Measurements from ENCODE around the gene GMCL2.

The GMCL2 gene

DNA sequence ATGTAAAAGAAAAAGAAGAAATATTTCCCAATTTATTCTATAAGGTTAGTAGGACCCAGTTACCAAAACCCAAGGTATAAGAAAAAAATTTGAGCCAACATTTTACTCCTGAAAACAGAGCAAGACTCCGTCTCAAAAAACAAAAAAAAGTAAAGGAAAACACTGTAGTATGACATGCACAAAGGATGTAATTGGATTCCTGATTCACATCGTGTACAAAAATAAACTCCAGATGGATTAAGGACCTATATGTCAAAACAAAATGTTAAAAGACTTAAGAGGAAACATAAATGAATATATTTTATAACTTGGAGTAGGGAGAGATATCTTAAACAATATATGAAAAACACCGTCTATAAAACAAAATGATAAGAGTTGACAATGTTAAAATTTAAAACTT is 31.7 kb upstream of the GMCL2 start:
- DNase-seq = no peak

GRCh38 chr5:178218237-178218776 is 31.1 kb upstream of the GMCL2 start:
- DNase-seq = no peak

DNA sequence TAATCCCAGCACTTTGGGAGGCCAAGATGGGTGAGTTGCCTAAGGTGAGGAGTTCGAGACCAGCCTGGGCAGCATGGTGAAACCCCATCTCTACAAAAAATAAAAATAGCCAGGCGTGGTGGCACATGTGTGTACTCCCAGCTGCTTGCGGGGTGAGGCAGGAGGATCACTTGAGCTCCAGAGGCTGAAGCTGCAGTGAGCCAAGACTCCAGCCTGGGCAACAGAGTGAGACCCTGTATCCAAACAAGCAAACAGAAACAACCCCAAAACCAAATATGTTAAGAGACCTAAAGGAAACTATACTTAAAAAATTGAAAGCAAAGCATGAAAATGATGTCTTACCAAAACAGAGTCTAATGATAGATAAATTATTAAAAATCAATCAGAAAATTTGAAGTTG is 29.6 kb upstream of the GMCL2 start:
- DNase-seq = no peak

DNA sequence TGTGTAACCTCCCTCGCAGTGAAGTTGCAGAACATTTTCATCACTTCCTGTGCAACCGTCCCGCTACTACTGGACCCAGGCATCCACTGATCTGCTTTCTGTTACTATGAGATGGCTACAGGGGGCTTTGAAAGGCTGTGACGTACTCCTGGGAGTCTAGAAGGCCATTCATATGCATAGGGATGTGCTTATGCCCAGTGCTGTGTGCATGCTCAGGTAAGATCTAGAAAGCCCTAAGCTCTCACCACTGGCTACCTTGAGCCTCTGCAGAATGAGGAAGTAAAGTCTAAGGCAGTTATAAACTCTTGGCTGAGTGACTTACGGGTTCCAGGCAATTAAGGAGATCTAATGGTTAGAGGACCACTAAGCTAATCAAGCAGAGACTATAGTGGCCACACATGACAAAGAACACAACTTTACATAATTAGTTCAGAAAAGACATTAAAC is 28.9 kb upstream of the GMCL2 start:
- no peak for DNase-seq

DNA sequence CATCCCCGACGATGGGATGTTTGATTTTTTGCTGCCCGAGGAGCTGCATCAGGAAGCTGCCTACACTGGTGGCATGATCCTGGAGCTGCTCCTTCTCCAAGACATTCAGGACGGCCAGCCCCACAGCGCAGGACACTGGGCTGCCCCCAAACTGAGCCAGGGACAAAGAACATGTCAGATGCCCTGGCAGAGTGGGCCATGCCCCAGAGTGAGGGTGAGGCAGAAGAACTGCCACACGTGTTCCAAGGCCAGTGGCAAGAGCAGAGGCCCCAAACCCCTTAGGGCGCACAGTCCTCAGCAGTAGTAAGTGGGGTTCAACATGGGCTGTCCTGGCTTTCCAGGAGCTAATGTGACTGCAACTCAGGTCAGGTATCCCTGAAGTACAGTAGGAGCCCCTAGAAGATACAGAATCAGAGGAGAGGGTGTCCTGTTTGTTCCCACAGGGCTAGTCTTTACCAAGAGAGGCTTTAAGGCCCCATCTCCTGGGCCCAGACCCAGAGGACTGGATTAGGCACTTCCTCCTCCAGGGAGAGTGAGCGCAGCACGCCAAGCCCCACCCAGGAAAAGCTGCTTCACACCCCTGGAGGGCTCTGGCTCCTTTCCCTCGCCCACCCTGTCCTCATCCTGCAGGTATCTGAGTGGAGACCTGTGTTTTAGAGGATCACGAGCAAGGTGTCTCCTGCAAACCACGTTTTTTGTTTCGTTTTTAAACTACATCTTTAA is 28.3 kb upstream of the GMCL2 start:
- no peak for DNase-seq

GRCh38 chr5:178214160-178214803 is 27.1 kb upstream of the GMCL2 start:
- no peak for DNase-seq

DNA sequence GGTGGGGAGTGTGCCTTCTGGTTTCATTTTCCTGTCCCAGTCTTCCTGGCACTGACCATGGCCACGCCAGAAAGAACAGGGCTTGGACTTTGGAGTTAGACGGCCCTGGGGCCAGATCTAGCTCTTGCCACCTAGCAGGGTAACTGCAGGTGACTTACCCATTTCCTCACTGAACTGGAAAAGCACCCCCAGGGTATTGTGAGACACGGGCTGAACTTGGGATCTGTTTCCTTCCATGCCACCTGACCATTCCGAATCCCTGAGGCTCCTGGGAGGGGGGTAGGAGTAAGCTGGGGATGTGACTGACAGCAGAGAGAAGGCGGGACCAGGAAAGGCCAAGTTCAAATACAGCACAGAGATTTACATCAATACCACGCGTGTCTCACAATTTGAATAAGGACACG is 26.6 kb upstream of the GMCL2 start:
- DNase-seq = no peak

DNA sequence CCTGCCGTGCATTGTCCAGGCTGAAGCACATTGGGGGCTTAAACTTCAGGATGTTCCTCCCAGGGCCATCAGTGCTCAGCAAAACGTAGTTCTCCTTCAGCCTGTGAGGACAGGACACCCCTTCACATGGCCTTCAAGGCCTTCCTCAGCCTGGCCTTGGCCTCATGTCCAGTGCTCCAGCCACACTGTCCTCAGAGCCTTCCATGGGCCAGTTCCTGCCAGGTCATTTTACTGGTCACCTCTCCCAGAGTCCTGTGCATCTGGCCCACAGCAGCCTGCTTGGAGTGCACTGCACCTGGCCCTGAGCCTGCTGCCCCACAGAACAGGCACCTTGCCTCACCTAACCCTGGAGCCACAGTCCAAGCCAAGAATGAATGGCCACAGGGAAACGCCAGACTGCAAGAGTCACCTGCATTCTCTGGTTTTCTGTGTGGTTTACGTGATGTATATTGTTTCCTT is 25.9 kb upstream of the GMCL2 start:
- DNase-seq = no peak

DNA sequence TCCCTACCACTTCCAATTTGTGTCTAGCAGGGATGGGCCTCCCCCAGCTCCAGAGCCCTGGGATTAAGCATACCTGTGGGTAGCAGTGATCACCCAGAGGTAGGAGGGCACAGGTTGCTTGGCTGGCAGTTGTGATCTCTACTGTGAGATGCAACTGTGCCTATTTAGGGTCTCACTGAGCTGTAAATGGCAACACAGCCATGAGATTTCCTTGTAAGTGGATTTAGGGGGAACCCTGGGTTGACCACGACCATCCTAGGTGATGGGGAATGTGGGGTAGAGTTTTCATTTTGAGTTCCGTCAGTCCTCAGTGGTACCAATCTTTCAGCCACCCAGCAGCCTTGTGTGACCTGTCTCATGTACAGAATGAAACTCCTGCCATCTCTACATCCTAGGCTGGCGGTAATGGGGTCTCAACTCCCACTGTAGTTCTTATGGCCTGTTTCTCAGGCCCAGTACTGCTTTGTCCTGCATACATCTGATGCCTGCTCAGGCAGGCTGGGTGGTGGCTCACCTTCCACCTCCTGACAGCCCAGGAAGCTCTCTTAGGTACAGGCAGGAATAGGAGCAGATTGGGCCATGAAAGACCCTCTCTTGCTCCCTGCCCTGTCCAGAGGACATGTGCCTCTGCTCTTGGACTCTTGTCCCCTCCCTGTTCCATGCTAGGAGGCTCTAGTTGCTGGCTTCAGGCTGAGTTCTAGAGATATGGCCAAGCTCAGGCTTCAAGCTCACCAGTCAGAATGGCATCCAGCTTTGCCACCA is 25.3 kb upstream of the GMCL2 start:
- no peak for DNase-seq

GRCh38 chr5:178211095-178212048 is 24.2 kb upstream of the GMCL2 start:
- DNase-seq = no peak

DNA sequence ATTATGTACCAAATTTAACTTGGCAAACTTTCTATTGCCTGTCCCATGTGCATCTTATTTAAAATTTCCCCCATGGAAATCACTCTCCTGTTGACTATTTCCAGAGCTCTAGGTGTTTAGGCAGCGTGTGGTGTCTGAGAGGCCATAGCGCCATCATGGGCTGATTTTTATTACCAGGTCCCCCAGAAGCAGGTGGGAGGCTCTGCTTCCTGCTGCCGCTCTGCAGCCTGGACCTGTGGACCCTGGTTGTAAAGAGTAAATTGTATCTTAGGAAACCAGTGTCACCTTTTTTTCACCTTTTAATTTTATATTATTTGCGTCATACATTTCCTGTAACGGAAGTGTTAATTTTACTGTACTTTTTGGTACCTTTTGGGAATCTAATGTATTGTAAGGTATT is 23.5 kb upstream of the GMCL2 start:
- DNase-seq = no peak

DNA sequence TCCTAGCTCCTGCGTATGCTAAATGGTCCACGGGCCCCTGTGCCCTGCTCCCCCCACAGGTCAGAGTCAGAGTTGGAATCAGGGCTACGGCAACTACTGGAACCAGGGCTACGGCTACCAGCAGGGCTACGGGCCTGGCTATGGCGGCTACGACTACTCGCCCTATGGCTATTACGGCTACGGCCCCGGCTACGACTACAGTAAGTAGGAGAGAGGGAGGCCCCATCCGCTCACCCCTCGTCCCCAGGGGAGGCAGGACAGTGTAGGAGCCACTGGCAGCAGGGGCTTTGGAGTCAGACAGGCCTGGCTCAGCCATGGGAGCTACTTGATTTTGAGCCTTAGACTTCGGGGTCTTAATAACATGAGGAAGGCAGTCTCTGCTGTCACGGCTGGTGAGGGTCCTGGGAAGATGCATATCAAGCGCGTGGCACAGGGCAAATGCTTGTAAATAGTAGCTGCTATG is 22.9 kb upstream of the GMCL2 start:
- no peak for DNase-seq

GRCh38 chr5:178209334-178210072 is 22.3 kb upstream of the GMCL2 start:
- no peak for DNase-seq

GRCh38 chr5:178208540-178209227 is 21.5 kb upstream of the GMCL2 start:
- DNase-seq = peak; percentile 9

- DNase-seq = peak; percentile 8
Observed at GRCh38 chr5:178207917-178208280, 20.7 kb upstream of the GMCL2 start.

DNA sequence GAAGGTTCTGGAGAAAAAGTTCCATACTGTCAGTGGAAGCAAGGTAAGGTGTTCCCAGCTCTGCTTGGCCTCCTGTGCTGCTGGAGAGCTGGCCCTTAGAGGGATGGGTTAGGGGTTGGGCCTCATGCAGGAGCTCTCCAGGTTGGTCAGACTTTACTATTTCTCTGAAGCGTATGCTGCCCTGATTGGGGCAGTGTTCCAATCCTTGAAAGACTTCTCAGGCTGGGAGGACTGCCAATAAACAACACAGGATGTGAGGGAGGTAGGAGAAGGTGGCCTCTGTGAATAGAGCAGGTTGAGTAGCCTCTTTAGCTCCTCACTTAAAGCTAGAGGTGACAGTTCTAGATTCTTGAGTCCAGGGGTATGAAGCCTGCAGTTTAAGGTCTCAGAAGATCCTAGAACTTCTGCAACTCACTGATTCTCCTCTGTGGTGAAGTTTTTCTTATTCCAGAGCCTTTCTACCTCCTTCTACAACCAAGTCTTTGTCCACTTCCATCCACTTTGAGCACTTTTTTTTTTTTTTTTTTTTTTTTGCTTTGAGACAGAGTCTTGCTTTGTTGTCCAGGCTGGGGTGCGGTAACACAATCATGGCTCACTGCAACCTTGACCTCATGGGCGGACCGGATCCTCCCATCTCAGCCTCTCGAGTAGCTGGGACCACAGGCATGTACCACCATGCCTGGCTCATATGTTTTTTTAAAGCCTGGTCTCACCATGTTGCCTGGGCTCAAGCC is 20.2 kb upstream of the GMCL2 start:
- peak; percentile 8 for DNase-seq

DNA sequence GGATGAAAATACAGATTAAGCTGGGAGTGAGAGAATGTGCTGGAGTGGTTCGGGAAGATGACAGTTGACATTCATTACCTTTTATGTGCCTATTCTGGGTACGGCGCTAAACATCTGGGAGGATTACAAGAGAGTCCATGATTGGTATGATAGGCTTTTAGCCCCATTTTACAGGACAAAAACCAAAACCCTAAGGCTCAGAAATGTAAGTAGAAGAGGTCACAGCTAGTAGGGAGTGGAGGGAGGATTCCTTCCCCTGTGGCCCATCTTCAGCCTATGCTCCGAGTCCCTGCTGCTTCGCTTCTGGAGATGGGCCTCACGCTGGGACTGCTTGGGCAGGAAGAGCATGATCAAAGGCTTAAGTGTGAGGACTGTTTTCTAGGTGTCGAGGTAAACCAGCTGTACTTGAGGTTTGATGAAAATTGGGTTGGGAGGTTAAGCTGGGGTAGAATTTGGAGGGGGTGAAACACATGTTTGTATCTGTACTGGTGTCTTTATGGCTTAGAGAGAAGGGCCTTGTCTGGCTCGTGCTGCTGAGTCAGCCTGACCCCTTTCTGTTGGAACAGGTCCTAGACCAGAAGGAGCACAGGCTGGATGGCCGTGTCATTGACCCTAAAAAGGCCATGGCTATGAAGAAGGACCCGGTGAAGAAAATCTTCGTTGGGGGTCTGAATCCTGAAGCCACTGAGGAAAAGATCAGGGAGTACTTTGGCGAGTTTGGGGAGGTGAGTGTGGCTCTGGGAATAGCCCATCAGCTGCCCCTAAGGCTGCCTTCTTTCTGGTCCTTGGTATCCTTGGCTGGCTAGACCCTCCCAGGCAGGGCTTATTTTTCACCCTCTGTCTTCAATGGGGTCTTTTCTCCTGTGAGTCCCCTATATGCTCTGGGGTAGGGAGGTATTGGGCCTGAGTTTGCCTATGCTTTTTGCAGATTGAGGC is 19.3 kb upstream of the GMCL2 start:
- DNase-seq = peak; percentile 17

GRCh38 chr5:178205749-178206047 is 18.5 kb upstream of the GMCL2 start:
- no peak for DNase-seq

Data from activated CD8-positive, alpha-beta memory T cell treated with anti-CD3 and anti-CD28 coated beads, Interleukin-2, amount 50 U/mL, for 4 hours (primary cell).